Measurements from ENCODE around the gene KRT35. TPM values are rescaled to one million over a fixed set of nuclear protein-coding genes. Genes with fewer than 3 reads are reported as not detected.

KRT35 gene
- total and polyA plus RNA-seq, 2 of the 13 experiments (the other 11 are each of a cell fraction or from before 2014, with no cell fraction given) = not detected

- in situ Hi-C loops (cut with HindIII; ENCODE audit: extremely low pct_ligation_motif_present, low pct_unique_long_range_greater_than_20kb) = no loop called here
- 1% methylated on average over 6 of the region's 8 CpGs for WGBS (ENCODE audit: low lambda C conversion rate)
- CTCF ChIA-PET (ENCODE audit: low intra/inter-chr PET ratio, low total read pairs) = interaction anchor here (0.9 kb wide), 1 partner anchor 19 kb away, joined by 3 read pairs; no protein-coding TSS in a partner anchor
- no peak for TF ChIP-seq PITX1 (CRISPR knock-in tag; IDR thresholded peaks at IDR 0.05)
- TF ChIP-seq, protein P1, sequence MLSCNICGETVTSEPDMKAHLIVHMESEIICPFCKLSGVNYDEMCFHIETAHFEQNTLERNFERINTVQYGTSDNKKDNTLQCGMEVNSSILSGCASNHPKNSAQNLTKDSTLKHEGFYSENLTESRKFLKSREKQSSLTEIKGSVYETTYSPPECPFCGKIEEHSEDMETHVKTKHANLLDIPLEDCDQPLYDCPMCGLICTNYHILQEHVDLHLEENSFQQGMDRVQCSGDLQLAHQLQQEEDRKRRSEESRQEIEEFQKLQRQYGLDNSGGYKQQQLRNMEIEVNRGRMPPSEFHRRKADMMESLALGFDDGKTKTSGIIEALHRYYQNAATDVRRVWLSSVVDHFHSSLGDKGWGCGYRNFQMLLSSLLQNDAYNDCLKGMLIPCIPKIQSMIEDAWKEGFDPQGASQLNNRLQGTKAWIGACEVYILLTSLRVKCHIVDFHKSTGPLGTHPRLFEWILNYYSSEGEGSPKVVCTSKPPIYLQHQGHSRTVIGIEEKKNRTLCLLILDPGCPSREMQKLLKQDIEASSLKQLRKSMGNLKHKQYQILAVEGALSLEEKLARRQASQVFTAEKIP (CRISPR knock-in tag; IDR thresholded peaks at IDR 0.05; ENCODE audit: borderline replicate concordance) = no peak
- 0 out of 2 replicates have a peak, but pooled peaks have one; percentile 17 for TF ChIP-seq KAT8 (CRISPR knock-in tag; IDR thresholded peaks at IDR 0.05)
- TF ChIP-seq SOX5 (CRISPR knock-in tag; IDR thresholded peaks at IDR 0.05; ENCODE audit: borderline replicate concordance) = no peak
- no peak for TF ChIP-seq ZSCAN9 (CRISPR knock-in tag; IDR thresholded peaks at IDR 0.05; ENCODE audit: borderline replicate concordance)
- peak; percentile 87 for TF ChIP-seq FOSL2 (CRISPR knock-in tag; IDR thresholded peaks at IDR 0.05)
- no peak for TF ChIP-seq TCF7 (IDR thresholded peaks at IDR 0.05; ENCODE audit: low read depth)
- TF ChIP-seq CEBPG (CRISPR knock-in tag; IDR thresholded peaks at IDR 0.05) = no peak
- TF ChIP-seq CAMTA2 (CRISPR knock-in tag; IDR thresholded peaks at IDR 0.05; ENCODE audit: borderline replicate concordance) = no peak
- TF ChIP-seq IKZF1 (IDR thresholded peaks at IDR 0.05) = no peak
- TF ChIP-seq SP5 (CRISPR knock-in tag; IDR thresholded peaks at IDR 0.05; ENCODE audit: borderline replicate concordance, low read depth) = no peak
- no peak for TF ChIP-seq JUNB (CRISPR knock-in tag; IDR thresholded peaks at IDR 0.05; ENCODE audit: borderline replicate concordance)
- no peak for TF ChIP-seq HES4 (CRISPR knock-in tag; IDR thresholded peaks at IDR 0.05; ENCODE audit: borderline replicate concordance)
- no peak for TF ChIP-seq ZNF891 (CRISPR knock-in tag; IDR thresholded peaks at IDR 0.05)
- no peak for TF ChIP-seq GLI4 (CRISPR knock-in tag; IDR thresholded peaks at IDR 0.05; ENCODE audit: borderline replicate concordance)
- no peak for TF ChIP-seq ZNF816 (CRISPR knock-in tag; IDR thresholded peaks at IDR 0.05; ENCODE audit: borderline replicate concordance)
- no peak for TF ChIP-seq HDAC6 (IDR thresholded peaks at IDR 0.05; ENCODE audit: low read depth, low read length)
- TF ChIP-seq, protein P2, sequence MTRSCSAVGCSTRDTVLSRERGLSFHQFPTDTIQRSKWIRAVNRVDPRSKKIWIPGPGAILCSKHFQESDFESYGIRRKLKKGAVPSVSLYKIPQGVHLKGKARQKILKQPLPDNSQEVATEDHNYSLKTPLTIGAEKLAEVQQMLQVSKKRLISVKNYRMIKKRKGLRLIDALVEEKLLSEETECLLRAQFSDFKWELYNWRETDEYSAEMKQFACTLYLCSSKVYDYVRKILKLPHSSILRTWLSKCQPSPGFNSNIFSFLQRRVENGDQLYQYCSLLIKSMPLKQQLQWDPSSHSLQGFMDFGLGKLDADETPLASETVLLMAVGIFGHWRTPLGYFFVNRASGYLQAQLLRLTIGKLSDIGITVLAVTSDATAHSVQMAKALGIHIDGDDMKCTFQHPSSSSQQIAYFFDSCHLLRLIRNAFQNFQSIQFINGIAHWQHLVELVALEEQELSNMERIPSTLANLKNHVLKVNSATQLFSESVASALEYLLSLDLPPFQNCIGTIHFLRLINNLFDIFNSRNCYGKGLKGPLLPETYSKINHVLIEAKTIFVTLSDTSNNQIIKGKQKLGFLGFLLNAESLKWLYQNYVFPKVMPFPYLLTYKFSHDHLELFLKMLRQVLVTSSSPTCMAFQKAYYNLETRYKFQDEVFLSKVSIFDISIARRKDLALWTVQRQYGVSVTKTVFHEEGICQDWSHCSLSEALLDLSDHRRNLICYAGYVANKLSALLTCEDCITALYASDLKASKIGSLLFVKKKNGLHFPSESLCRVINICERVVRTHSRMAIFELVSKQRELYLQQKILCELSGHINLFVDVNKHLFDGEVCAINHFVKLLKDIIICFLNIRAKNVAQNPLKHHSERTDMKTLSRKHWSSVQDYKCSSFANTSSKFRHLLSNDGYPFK (CRISPR knock-in tag; IDR thresholded peaks at IDR 0.05; ENCODE audit: borderline replicate concordance) = no peak
- no peak for TF ChIP-seq IRX3 (CRISPR knock-in tag; IDR thresholded peaks at IDR 0.05; ENCODE audit: borderline replicate concordance, low read depth)
- no peak for TF ChIP-seq ZKSCAN5 (CRISPR knock-in tag; IDR thresholded peaks at IDR 0.05)
- TF ChIP-seq KDM3A (CRISPR knock-in tag; IDR thresholded peaks at IDR 0.05; ENCODE audit: low read depth) = no peak
These were observed 49.4 kb upstream of the KRT35 start for GRCh38 chr17:41530062-41531048.

More at GRCh38 chr17:41530062-41531048, 49.4 kb upstream of the KRT35 start:
- peaks cover 56% of the 10 kb centered on the region for H3K4me1 ChIP-seq (ENCODE audit: insufficient read depth, low read length)
- DNase-seq (ENCODE audit: low spot score) = peak; percentile 85
- no TSS peak for BruUV-seq (replicated peaks)
- intact Hi-C loops (cut with micrococcal nuclease; ENCODE audit: unreplicated experiment) = loop anchor here (10.0 kb wide), 1 partner anchor 116 kb away; no protein-coding TSS in a partner anchor
- H3K4me3 ChIP-seq (replicated peaks in 1 of 3; ENCODE audit: insufficient read depth in 1 of 3, low read depth in 2 of 3, low read length in 3 of 3) = peak overlapping the region in 1 of 3 experiments; percentile 84; a peak in 1 of 6 replicates
- no peaks in the 10 kb centered on the region for H3K9me3 ChIP-seq (ENCODE audit: low read length)
- H2AFZ ChIP-seq (ENCODE audit: low read length) = no peak overlapping the region
- peak; percentile 53 for ATAC-seq
- FAIRE-seq = no peak
- H3K27ac ChIP-seq (ENCODE audit: extremely low read length, insufficient read depth, low read length) = peak overlapping the region; percentile 7
- peak overlapping the region; percentile 84 for H3K4me2 ChIP-seq (ENCODE audit: low read depth, low read length)
- peak overlapping the region; percentile 33 for H3K9ac ChIP-seq (ENCODE audit: insufficient read depth, low read depth, low read length)
- no peaks in the 10 kb centered on the region for H3K36me3 ChIP-seq (replicated peaks in 1 of 2; ENCODE audit: control insufficient read depth in 1 of 2, insufficient read depth in 2 of 2, low read length in 2 of 2)
- H3K27me3 ChIP-seq (ENCODE audit: control insufficient read depth in 1 of 2, insufficient read depth in 2 of 2, low read length in 2 of 2) = peaks cover 0 to 3% of the 10 kb centered on the region in 2 experiments; a peak in 1 of 5 replicates
- peaks cover 7% of the 10 kb centered on the region for H3K79me2 ChIP-seq (ENCODE audit: insufficient read depth, low read length)
- H4K20me1 ChIP-seq (ENCODE audit: insufficient read depth, low read length) = no peaks in the 10 kb centered on the region
- POLR2A ChIA-PET = interaction anchor here (1.0 to 3.3 kb wide), 7 partner anchors 9 to 628 kb away, joined by 3 to 19 read pairs (median 3); no protein-coding TSS in a partner anchor
